Activated gamma-delta T cell treated with Interleukin-2 at 50 U/mL for 16 hours (primary cell): Measurements from ENCODE around the gene ASMTL.
"Not testable (repeated sequence)": the region's sequence is repeated elsewhere in the genome, so short reads cannot be mapped to it uniquely, and the experiment has no call there.

Experiments used
- DNase-seq: peaks from one replicate; pipeline ENCODE4 v3.0.0-alpha.2; 2020

Gene ASMTL, protein sequence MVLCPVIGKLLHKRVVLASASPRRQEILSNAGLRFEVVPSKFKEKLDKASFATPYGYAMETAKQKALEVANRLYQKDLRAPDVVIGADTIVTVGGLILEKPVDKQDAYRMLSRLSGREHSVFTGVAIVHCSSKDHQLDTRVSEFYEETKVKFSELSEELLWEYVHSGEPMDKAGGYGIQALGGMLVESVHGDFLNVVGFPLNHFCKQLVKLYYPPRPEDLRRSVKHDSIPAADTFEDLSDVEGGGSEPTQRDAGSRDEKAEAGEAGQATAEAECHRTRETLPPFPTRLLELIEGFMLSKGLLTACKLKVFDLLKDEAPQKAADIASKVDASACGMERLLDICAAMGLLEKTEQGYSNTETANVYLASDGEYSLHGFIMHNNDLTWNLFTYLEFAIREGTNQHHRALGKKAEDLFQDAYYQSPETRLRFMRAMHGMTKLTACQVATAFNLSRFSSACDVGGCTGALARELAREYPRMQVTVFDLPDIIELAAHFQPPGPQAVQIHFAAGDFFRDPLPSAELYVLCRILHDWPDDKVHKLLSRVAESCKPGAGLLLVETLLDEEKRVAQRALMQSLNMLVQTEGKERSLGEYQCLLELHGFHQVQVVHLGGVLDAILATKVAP

DNA sequence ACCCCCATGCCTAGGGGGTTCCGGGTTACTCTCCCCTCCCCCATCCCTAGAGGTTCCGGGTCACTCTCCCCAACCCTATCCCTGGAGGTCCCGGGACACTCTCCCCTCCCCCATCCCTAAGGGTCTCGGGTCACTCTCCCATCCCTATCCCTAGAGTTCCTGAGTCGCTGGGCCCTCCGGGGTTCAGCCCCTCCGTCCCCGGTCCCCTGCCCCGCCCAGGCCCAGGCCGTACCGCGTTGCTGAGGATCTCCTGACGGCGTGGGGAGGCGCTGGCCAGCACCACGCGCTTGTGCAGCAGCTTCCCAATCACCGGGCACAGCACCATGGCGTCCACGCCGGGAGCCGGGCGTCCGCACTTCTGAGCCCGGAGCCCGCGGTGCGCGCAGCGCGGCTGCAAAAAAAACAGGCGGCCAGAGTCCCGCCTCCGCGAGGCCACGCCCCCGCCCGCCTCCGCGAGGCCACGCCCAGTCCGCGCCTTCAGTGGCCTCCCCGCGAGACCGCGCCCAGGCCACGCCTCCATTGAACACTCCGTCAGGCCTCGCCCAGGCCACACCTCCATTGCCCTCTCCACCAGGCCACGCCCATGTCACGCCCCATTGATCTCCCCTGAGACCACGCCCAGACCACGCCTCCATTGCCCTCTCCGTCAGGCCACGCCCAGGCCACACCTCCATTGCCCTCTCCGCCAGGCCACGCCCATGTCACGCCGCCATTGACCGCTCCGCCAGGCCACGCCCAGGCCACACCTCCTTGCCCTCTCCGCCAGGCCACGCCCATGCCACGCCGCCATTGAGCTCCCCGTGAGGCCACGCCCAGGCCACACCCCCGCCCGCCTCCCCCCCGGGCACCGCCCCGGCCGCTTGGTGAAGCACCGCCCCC, at the start of gene ASMTL:
ASMTL (minus strand) TSS at position 394 of the 879 bp plus-strand sequence; CDS start at position 325, 69 bp downstream.
- DNase-seq, result peak; percentile 100

DNA sequence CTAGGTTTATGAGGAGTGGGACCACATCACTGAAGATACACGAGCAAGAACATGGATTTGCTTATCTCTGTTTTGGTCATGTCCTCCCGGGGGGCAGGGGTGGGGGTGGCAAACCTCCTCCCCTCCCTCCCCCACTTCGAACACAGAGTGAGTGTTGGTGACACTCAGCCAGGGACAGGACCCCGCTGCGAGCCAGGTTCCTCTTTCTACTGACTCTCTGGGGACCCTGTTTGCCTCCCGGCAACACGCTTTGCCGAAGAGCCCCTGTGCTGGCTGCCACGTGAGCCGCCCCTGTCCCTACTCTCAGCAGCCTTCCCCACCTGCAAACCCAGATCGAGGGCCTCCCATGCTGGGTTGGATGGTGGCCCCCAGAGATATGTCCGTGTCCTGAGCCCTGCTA, 49.5 kb upstream of the ASMTL start:
- no peak for DNase-seq

DNA sequence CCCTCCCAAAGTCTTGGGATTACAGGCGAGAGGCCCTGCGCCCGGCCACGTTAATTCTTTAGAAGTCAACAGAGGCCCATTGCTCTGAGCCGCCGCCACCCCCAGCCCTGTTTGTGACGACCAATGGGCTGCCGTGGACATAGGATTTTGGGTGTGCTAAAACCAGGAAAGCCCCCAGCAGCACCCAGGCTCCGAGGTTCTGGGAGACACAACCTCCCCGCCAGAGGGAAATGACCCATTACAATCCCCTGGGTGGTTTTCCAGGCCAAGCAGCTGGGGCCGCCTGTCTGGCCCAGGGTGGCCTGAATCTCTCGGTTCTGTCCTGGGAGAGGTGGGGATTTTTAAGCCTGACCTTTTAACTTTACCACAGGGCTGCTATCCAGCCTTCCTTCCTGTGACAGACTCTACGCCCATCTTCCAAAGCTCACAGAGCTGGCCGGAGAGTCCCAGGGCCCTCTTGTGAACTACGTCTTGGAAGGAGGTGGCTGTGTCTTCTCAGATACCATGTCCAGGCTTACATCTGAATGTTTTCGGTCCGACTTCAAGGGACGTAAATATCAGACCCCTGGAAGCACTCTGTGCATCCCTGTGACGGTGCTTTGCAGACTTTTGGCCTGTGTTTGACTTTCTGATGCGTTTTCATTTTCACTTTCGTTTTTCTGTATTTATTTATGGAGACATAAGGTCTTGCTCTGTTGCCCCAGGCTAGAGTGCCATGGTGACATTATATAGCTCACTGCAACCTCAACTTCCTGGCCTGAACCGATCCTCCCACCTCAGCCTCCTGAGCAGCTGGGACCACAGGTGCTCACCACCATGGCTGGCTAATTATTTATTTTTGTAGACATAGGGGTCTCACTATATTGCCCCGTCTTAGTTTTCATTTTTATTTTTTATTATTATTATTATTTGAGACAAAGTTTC, 48.3 kb upstream of the ASMTL start:
- no peak for DNase-seq

DNA sequence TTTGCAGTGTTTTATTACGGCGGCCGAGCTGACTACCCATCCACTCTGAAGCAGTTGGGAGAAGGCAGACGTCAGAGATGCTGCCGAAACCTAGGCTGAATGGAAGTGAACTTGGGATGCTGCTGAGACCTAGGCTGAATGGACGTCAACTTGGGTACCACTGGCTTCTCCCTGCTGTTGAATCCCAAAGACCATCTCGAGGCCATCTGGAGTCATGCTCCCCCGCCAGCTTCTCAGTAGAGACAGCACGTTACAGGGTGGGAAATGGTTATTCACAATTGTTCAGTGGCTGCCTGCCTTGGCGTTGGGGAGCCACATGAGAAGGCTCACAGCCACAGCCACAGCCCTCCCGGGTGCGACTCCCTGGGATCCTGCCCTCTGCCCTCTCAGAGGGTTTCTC, 43.4 kb upstream of the ASMTL start:
- DNase-seq, result no peak

DNA sequence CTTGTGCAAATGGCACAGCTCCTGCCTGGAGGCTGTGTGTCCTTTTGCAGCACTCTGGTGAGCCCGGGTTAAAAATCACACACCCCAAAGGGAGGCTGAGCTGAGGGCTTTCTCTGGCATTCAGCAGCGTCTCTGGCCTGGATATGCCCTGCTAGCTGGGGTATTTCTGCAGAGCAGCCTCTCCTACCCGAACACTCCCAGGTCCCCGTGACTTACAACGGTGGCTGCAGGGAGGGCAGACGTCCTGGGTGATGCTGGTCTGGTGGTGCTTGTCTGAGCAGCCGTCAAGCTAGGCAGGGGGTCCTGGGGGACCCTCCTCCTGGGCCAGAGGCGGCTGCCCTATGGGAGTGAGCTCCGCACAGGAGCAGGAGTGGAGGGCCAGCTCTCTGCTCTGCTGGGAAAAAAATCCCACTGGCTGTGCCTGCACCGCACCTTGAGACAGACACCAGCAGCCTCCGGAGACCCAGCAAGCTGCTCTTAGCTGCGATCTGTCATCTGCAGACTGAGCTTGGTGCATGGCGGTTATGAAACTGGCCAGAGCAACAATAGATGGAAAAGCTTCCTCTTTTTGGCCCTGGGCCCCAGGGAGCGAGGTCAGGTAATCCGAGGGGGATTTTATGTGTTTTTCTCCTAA, 41.3 kb upstream of the ASMTL start:
- no peak for DNase-seq

DNA sequence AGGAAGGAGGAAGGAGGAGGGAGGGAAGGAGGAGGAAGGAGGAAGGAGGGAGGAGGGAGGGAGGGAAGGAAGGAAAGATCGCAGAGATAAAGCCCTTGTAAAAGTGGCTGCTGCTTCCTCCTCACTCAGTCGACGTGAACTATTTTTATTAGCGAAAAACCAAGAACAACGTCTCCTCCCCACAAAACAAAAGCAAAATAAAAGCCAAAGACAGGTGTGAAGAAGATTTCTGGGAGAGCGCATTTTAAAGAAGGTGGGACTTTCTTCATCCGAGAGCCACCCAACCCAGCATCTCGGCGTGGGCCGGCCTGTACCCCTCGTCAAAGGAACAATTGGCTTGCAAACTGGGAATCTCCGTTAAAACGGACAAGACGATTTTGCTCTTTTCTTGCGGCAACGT, 40.7 kb upstream of the ASMTL start:
- DNase-seq, result no peak

DNA sequence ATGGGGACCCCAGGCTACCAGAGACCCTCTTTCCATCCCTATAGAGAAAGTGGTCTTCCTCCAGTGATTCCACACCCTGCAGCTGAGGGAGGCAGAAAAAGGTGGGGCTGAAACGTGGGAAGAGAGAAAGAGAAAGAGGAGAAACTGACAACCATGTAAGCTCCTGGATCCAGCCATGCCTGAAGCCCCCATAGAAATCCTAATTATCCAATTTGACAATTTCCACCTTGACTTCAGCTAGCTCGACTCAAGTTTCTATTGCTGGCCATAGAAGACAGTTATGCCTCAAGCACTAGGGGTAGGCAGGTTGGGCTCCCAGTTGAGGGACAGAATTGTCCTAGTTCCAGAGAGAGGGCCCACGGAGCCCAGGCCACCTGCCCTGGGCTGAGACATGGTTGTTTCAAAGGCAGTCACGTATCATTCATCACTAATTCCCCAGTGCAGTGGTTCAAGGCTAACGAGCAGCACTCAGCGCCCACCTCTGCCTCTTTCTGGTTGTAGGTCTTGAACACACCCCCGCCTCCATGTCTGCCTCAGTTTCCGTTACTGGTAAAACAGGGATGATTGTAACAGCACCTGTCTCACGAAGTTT, 39.8 kb upstream of the ASMTL start:
- no peak for DNase-seq

DNA sequence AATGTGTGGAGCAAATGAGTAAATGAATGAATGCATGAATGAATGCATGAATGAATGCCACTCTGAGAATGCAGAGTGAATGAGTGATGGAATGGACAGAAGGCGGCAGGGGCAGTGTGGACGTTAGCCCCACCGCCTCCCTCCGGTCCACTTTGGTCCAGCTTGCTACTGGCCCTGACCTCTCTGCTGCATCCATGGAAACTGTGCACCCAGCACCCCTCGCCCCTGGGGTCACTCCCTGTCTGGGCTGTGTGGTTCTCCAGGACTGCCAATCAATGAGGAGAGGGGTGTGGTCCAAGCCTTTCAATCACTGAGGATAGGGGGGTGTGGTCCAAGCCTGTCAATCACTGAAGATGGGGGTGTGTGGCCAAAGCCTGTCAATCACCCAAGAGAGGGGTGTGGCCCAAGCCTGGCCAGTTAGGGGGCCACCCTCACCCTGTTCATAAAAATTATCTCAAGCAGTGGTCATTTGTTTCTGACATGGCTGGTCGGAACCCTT, 39.2 kb upstream of the ASMTL start:
- DNase-seq, result peak; percentile 55

DNA sequence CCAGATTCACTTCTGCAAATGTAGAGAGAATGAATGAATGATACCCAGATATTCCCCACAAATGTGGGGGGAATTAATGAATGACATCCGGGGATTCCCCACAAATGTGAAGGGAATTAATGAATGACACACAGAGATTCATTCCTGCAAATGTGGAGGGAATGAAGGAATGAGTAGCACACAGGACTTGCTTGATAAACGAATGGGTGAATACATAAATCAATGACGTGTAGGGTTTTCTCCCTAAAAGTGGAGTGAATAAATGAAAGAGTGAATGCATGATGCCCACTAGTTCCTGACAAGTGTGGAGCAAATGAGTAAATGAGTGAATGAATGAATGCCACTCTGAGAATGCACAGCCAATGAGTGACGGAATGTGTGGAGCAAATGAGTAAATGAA, 38.5 kb upstream of the ASMTL start:
- DNase-seq, result not testable (repeated sequence)

DNA sequence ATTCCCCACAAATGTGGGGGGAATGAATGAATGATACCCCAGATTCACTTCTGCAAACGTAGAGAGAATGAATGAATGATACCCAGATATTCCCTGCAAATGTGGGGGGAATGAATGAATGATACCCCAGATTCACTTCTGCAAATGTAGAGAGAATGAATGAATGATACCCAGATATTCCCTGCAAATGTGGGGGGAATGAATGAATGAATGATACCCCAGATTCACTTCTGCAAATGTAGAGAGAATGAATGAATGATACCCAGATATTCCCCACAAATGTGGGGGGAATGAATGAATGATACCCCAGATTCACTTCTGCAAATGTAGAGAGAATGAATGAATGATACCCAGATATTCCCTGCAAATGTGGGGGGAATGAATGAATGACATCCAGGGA, 38.0 kb upstream of the ASMTL start:
- DNase-seq, result not testable (repeated sequence)

DNA sequence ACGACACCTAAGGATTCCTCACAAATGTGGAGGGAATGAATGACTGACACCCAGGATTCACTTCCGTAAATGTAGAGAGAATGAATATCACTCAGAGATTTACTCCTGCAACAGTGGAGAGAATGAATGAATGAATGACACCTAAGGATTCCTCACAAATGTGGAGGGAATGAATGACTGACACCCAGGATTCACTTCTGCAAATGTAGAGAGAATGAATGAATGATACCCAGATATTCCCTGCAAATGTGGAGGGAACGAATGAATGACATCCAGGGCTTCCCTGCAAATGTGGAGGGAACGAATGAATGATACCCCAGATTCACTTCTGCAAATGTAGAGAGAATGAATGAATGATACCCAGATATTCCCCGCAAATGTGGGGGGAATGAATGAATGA, 36.6 kb upstream of the ASMTL start:
- DNase-seq, result not testable (repeated sequence)

DNA sequence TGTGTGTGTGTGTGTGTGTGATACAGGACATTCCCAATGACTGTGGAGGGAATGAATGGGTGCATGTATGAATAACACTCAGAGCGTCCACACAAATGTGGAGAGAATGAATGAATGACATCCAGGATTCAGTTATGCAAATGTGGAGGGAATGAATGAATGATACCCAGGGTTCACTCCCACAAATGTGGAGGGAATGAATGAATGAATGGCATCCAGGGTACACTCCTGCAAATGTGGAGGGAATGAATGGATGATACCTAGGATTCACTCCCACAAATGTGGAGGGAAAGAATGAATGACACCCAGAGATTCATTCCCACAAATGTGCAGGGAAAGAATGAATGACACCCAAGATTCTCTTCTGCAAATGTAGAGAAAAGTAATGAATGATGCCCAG, 36.0 kb upstream of the ASMTL start:
- DNase-seq, result no peak

DNA sequence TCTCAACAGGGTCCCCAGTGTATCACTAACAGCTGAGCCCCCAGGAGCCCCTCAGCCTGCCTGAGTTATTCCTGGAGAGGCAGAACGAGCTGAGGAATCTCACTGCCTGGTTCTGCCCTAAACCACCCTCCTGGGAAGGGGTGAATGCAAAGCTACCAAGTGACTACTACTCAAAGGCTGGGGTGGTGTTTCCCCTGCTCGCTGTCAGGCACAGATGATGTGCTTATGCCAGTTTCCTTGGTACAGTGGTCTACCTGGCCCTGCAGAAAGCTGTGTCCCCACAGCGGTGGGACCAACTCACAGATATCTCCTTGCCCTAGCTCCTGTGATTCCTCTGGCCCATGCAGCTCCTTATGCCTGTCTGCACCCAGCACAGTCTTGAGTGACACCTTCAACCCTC, 35.4 kb upstream of the ASMTL start:
- no peak for DNase-seq

DNA sequence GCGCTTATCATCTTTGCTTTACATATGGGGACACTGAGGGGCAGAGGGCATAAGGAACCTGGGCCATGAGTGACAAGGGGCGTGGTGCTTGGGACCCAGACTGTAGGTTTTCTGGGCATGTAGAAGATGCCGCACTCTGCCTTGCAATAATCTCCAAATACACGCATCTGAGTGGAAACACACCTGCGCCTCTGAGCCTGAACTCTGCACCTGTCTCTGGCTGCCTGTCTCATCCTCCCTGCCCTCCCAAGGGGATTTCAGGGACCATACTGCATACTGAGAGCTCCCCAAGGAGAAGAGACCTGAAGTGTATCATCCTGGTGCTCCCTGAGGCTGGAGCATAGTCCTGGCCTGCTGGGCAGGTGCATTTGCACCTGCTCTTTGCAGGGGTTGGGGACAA, 34.7 kb upstream of the ASMTL start:
- no peak for DNase-seq

DNA sequence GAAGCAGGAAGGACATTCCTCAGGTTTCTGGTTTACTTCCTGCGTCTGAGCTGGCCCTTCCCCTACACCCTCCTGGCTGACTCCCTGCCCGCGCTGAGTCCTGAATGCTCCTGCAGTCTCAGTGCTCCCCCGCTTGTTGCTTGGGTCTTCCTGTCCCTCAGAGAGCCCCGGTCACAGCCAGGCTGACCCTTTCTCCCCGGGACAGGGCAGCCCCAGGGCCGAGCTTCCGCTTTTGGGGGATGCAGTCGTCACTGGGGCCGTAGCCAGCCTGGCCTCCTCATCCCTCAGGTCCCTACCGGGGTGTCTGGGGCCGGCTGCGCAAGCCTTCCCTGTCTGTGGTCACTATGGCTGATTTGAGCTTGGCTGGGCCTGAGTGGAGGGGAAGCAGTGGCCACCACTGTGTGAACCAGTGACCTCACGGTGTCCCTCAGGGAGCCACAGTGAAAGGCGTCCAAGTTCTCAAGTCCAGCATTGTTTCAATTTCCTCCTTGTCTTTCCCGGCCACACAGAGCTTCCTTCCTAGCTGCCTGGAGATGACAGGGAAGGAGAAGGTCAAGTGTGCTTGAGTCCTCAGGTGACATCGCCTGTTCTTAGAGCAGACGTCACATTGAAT, 34.1 kb upstream of the ASMTL start:
- no peak for DNase-seq

DNA sequence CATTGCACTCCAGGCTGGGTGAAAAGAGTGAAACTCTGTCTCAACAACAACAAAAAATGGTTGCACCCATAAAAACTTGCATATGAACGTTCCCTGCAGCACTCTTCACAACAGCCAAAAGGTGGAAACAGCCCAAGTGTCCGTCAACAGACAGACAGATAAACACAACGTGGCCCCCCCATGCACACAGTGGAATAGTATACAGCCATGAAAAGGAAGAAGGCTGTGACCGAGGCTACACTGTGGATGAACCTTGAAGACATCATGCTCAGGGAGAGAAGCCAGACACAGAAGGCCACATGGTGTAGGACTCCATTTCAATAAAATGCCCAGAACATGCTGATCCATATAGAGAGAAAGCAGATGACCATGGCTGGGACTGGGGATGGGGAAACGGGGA, 33.5 kb upstream of the ASMTL start:
- DNase-seq, result no peak

DNA sequence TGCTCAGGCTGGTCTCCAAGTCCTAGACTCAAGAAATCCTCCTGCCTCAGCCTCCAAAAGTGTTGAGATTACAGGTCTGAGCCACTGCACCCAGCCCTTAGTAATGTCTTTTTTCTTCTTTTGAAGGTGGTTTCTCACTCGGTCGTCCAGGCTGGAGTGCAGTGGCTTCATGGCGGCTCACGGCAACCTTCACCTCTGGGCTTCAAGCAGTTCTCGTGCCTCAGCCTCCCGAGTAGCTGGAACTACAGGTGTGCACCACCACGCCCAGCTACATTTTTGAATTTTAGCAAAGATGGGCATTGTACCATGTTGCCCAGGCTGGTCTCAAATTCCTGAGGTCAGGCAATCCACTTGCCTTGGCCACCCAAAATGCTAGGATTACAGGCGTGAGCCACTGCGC, 32.3 kb upstream of the ASMTL start:
- DNase-seq, result no peak

DNA sequence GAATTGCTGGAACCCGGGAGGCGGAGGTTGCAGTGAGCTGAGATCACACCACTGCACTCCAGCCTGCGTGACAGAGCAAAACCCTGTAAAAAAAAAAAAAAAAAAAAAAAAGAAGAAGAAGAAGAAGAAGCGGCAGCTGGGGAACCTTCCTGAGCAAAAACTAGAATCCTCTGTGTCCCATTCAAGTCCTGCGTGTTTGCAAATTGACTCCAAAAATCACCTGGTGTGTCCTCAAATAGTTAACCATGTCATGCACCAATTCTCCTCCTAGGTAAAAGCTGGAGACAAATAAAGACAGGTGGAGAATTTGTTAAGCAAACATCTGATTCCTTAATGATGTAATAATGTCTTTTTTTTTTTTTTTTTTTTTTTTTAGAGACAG, 31.9 kb upstream of the ASMTL start:
- DNase-seq, result no peak

DNA sequence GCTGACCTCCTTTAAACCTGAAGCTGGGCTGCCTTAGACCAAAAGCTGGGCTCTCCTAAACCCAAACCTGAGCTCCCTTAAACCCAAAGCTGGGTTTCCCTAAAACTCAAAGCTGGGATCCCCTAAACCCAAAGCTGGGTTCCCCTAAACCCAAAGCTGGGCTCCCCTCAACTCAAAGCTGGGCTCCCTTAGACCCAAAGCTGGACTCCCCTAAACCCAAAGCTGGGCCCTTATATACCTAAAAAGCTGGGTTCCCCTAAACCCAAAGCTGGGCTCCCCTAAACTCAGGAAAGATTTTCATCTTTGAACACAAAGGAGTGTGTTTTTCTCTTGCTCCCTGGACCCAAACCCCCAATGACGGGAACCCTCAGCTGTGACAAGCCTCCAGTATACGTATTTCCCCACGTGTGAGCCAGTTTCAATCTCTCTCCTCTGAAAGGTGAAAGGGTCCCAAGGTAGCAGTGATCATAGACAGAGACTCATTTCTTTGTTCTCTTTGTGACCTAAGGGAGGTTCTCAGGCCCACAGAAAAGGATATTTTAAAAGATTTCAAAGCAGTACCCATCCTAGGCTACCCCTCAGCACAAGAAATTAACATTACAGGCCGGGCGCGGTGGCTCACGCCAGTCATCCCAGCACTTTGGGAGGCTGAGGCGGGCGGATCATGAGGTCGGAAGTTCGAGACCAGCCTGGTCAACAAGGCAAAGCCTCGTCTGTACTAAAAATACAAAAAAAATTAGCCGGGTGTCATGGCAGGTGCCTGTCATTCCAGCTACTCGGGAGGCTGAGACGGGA, 31.3 kb upstream of the ASMTL start:
- no peak for DNase-seq

DNA sequence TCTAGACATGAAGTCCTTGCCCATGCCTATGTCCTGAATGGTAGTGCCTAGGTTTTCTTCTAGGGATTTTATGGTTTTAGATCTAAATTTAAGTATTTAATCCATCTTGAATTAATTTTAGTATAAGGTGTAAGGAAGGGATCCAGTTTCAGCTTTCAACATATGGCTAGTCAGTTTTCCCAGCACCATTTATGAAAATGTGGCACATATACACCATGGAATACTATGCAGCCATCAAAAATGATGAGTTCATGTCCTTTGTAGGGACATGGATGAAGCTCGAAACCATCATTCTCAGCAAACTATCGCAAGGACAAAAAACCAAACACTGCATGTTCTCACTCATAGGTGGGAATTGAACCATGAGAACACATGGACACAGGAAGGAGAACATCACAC, 29.8 kb upstream of the ASMTL start:
- DNase-seq, result not testable (repeated sequence)
